SU-DHL-6 (cell line): ENCODE results near the gene ACSL6.

Experiments used
- H2AFZ ChIP-seq: fragments of 200-600 bp; sonication (generic); 2 replicates; pipeline ENCODE4 v1.6.1; 2014; ENCODE audit warnings: low read depth, mild to moderate bottlenecking, moderate library complexity, mixed read lengths, antibody characterized with exemption, low read length; ENCODE audit not compliant: severe bottlenecking
- H3F3A ChIP-seq: fragments of 200-600 bp; shearing (Covaris generic); 2 replicates; pipeline ENCODE4 v1.6.0; 2016; ENCODE audit warnings: antibody characterized with exemption, mild to moderate bottlenecking; ENCODE audit not compliant: insufficient read depth
- H3K27ac ChIP-seq: fragments of 200-600 bp; sonication (generic); 2 replicates; pipeline ENCODE4 v1.5.1; 2016; ENCODE audit warnings: low read depth, mild to moderate bottlenecking, low read length, moderate library complexity, mixed read lengths
- H3K27me3 ChIP-seq: fragments of 200-600 bp; sonication (generic), shearing (Covaris generic); 2 replicates; pipeline ENCODE4 v1.6.0; 2014; ENCODE audit warnings: mild to moderate bottlenecking, low read length
- H3K36me3 ChIP-seq: fragments of 200-600 bp; sonication (generic); 2 replicates; pipeline ENCODE4 v1.6.1; 2014; ENCODE audit warnings: mild to moderate bottlenecking, low read length, mixed read lengths
- H3K4me2 ChIP-seq: fragments of 300-600, 200-600 bp; shearing (Covaris generic), sonication (generic); 2 replicates; pipeline ENCODE4 v1.6.0; 2014; ENCODE audit warnings: low read length, low read depth, mild to moderate bottlenecking; ENCODE audit not compliant: poor library complexity, severe bottlenecking
- H3K4me3 ChIP-seq: fragments of 200-600 bp; sonication (generic); 2 replicates; pipeline ENCODE4 v1.5.1; 2014; ENCODE audit warnings: antibody characterized with exemption, low read length, mild to moderate bottlenecking, mixed read lengths; ENCODE audit not compliant: insufficient read depth, poor library complexity, severe bottlenecking
- H3K79me2 ChIP-seq: fragments of 200-600 bp; sonication (generic); 2 replicates; pipeline ENCODE4 v1.6.1; 2014; ENCODE audit warnings: mild to moderate bottlenecking, low read length, moderate library complexity; ENCODE audit not compliant: insufficient read depth
- H3K9ac ChIP-seq: fragments of 200-600 bp; sonication (generic); 2 replicates; pipeline ENCODE4 v1.7.0; 2014; ENCODE audit warnings: mild to moderate bottlenecking, low read length
- H3K9me2 ChIP-seq: fragments of 200-600 bp; sonication (generic); replicated peaks from 2 replicates; pipeline ENCODE4 v1.6.1; 2014; ENCODE audit warnings: low read length; ENCODE audit not compliant: insufficient read depth
- H3K9me3 ChIP-seq: fragments of 200-600 bp; sonication (generic); 2 replicates; pipeline ENCODE4 v1.6.1; 2014; ENCODE audit warnings: low read length, mixed read lengths; ENCODE audit not compliant: insufficient read depth
- H4K20me1 ChIP-seq: fragments of 200-600 bp; sonication (generic); 2 replicates; pipeline ENCODE4 v1.6.1; 2014; ENCODE audit warnings: low read depth, mild to moderate bottlenecking, antibody characterized with exemption, low read length, moderate library complexity, mixed read lengths
- EZH2phosphoT487 ChIP-seq: fragments of 200-600 bp; sonication (generic), shearing (Covaris generic); conservative IDR thresholded peaks from 2 replicates; pipeline ENCODE4 v1.6.1; 2018; ENCODE audit warnings: mild to moderate bottlenecking, antibody characterized with exemption, low read length, moderate library complexity, mixed read lengths
- TF ChIP-seq, protein P1 (sequence below): fragments of 200-600 bp; sonication (generic); IDR thresholded peaks from one replicate; pipeline ENCODE4 v1.5.1; 2017; ENCODE audit warnings: antibody characterized with exemption, mild to moderate bottlenecking, low read length, moderate library complexity; ENCODE audit not compliant: insufficient read depth, poor library complexity, severe bottlenecking

The ACSL6 gene

GRCh38 chr5:131974622-131974955 is 36.9 kb downstream of the ACSL6 start:
- no peaks in the 10 kb centered on the region for H3K79me2 ChIP-seq
- H3K36me3 ChIP-seq, result no peaks in the 10 kb centered on the region
- TF ChIP-seq, protein P1, sequence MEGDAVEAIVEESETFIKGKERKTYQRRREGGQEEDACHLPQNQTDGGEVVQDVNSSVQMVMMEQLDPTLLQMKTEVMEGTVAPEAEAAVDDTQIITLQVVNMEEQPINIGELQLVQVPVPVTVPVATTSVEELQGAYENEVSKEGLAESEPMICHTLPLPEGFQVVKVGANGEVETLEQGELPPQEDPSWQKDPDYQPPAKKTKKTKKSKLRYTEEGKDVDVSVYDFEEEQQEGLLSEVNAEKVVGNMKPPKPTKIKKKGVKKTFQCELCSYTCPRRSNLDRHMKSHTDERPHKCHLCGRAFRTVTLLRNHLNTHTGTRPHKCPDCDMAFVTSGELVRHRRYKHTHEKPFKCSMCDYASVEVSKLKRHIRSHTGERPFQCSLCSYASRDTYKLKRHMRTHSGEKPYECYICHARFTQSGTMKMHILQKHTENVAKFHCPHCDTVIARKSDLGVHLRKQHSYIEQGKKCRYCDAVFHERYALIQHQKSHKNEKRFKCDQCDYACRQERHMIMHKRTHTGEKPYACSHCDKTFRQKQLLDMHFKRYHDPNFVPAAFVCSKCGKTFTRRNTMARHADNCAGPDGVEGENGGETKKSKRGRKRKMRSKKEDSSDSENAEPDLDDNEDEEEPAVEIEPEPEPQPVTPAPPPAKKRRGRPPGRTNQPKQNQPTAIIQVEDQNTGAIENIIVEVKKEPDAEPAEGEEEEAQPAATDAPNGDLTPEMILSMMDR, result no peak
- TF ChIP-seq EZH2phosphoT487, result no peak
- H3K27ac ChIP-seq, result no peak overlapping the region
- H3K9me2 ChIP-seq, result no peaks in the 10 kb centered on the region
- no peaks in the 10 kb centered on the region for H4K20me1 ChIP-seq
- no peaks in the 10 kb centered on the region for H3K27me3 ChIP-seq
- no peaks in the 10 kb centered on the region for H3F3A ChIP-seq
- no peak overlapping the region for H3K4me3 ChIP-seq
- no peak overlapping the region for H3K9ac ChIP-seq
- no peak overlapping the region for H3K4me2 ChIP-seq
- H2AFZ ChIP-seq, result no peak overlapping the region
- H3K9me3 ChIP-seq, result no peaks in the 10 kb centered on the region

DNA sequence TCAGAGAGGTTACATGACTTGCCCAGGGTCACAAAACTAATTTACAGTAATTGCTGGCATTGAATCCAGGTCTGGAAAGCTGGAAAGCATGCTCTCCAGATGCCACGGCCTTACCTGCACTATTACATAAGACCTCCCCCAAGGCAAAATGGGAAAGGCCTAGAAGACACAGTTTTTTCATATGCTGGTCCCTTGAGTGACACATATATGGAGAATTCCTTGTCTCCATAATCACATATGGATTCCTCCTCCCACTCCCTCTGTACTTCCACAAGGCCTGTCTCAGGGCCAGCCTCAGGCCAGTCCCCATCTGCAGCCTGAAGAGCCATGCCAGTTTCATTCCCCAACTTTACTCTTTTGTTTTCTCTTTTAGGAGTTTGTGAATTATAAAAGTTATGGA is 37.4 kb downstream of the ACSL6 start:
- no peaks in the 10 kb centered on the region for H3F3A ChIP-seq
- H3K79me2 ChIP-seq, result no peaks in the 10 kb centered on the region
- H3K9ac ChIP-seq, result no peak overlapping the region
- H3K9me3 ChIP-seq, result no peaks in the 10 kb centered on the region
- no peak overlapping the region for H3K4me3 ChIP-seq
- H3K4me2 ChIP-seq, result no peak overlapping the region
- TF ChIP-seq, protein P1, result no peak
- no peak for TF ChIP-seq EZH2phosphoT487
- H3K36me3 ChIP-seq, result no peaks in the 10 kb centered on the region
- H2AFZ ChIP-seq, result no peak overlapping the region
- H3K9me2 ChIP-seq, result no peaks in the 10 kb centered on the region
- no peak overlapping the region for H3K27ac ChIP-seq
- H3K27me3 ChIP-seq, result no peaks in the 10 kb centered on the region
- no peaks in the 10 kb centered on the region for H4K20me1 ChIP-seq

DNA sequence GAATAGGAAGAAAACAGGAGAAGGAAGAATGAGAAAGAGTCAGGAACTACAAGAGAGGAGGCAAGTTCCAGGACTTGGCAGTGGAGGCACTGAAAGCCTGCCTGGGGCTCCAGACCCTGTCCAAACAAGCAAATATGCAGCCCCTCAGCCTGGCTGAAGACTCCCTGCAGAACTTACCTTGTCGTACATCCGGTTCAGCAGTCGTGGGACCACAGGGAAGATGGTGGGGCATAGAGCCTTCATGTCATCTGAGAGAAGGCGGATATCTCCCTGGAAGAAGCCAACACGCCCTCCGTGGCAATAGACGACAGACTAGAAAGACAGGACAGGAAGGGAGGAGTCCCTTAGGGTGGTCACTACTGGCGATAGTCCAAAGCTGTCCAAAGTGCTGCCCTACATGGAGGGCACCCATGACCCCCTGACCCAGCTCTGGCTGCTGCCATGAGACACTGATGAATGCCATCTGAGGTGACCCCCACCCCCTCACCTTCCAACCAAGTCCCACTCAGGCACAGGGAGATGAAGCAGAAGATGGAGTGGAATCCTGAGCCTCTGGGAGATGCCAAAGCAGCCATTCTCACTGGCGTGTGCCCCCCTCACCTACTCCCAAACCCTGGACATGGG is 38.3 kb downstream of the ACSL6 start:
- no peaks in the 10 kb centered on the region for H3K27me3 ChIP-seq
- H3K36me3 ChIP-seq, result no peaks in the 10 kb centered on the region
- no peaks in the 10 kb centered on the region for H3K79me2 ChIP-seq
- no peaks in the 10 kb centered on the region for H3K9me3 ChIP-seq
- H3K4me3 ChIP-seq, result no peak overlapping the region
- TF ChIP-seq, protein P1, result no peak
- TF ChIP-seq EZH2phosphoT487, result no peak
- no peaks in the 10 kb centered on the region for H3K9me2 ChIP-seq
- no peak overlapping the region for H3K9ac ChIP-seq
- no peak overlapping the region for H2AFZ ChIP-seq
- no peaks in the 10 kb centered on the region for H3F3A ChIP-seq
- no peak overlapping the region for H3K4me2 ChIP-seq
- H3K27ac ChIP-seq, result no peak overlapping the region
- no peaks in the 10 kb centered on the region for H4K20me1 ChIP-seq
